ENCODE results near the gene NRXN3.

The NRXN3 gene

DNA sequence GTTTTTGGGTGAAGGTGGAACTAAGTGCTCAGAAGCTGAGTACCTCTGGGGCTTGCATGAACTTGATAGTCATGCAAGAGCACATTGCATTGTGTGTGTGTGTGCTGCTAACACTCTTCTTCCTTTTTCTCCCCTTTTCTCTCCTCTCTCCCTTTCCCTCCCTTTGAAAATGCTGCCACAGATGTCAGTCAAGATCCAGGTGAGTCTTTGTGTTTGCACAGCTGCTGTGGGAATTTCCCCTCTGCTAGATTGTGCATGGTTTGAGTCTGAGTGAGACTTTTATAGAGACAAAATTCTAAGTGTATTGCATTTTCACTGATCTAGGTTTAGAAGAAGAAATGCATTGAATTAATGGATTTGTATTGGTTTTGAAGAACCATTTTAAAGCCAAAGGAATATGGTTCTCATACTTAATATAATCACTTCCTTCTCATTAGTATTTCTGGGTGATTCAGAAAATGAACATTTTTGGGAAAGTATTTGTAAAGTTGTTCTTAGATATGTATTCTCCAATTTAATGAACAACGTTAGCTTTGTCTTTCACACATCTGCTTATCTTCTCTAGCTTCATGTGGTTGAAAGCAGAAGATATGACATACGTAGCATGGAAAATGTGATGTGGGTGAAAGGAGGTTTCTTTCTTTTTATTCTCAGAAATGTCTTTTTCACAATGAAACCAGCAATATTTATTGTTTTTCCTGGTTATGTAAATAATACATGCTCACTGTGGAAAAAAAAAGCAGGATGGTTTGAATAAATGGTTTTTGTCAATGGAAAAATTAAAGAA lies 108.5 kb downstream of the NRXN3 start:
- no peak overlapping the region for H3K4me3 ChIP-seq (replicated peaks; ENCODE audit: low read depth, low read length)
- DNase-seq (ENCODE audit: extremely low read depth, low read depth): no peak
- TF ChIP-seq, protein P1, sequence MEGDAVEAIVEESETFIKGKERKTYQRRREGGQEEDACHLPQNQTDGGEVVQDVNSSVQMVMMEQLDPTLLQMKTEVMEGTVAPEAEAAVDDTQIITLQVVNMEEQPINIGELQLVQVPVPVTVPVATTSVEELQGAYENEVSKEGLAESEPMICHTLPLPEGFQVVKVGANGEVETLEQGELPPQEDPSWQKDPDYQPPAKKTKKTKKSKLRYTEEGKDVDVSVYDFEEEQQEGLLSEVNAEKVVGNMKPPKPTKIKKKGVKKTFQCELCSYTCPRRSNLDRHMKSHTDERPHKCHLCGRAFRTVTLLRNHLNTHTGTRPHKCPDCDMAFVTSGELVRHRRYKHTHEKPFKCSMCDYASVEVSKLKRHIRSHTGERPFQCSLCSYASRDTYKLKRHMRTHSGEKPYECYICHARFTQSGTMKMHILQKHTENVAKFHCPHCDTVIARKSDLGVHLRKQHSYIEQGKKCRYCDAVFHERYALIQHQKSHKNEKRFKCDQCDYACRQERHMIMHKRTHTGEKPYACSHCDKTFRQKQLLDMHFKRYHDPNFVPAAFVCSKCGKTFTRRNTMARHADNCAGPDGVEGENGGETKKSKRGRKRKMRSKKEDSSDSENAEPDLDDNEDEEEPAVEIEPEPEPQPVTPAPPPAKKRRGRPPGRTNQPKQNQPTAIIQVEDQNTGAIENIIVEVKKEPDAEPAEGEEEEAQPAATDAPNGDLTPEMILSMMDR (IDR thresholded peaks at IDR 0.05; ENCODE audit: low read depth, low read length, missing control alignments): no peak

DNA sequence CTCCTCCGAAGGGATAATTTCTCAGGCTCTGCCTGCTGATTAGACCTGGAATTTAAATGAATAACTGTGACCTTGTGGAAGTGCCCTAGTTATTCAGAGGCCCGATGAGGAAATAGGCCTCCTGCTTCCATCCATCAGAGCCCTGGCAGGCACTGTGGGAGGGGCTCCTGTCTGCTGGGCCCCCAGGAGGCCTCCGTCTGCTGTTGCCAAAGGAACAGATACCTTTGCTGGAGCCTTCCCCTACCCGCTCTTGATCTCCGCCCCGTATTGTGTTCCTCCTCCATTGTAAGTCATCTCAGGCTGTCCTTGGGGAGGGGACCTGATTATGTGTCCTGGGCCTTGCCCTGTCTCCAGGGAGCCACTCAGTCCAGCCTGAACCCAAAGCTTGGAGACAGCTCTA lies 112.3 kb downstream of the NRXN3 start:
- TF ChIP-seq, protein P1 (IDR thresholded peaks at IDR 0.05; ENCODE audit: low read depth, low read length, missing control alignments): no peak
- no peak for DNase-seq (ENCODE audit: extremely low read depth, low read depth)
- no peak overlapping the region for H3K4me3 ChIP-seq (replicated peaks; ENCODE audit: low read depth, low read length)

DNA sequence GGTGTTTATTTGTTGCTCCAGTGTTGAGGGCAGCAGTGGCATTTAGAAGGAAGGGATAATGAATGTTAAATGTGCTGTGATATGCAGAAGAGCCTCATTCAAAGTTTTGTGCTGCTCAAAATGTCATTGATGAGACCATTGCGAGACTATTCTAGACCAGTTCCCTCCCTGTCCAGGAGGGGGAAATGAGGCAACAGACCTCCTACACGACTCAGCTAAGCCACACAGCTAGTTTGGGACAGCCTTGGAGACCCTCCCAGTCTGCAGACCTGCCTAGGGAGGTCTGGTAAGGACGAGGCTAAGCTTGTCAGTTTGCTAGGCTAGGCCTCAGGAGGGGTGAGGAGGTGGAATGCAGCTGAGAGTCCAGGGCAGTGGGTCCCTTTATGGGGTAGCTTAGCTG lies 116.0 kb downstream of the NRXN3 start:
- TF ChIP-seq, protein P1 (IDR thresholded peaks at IDR 0.05; ENCODE audit: low read depth, low read length, missing control alignments): no peak
- no peak for DNase-seq (ENCODE audit: extremely low read depth, low read depth)
- H3K4me3 ChIP-seq (replicated peaks; ENCODE audit: low read depth, low read length): no peak overlapping the region

DNA sequence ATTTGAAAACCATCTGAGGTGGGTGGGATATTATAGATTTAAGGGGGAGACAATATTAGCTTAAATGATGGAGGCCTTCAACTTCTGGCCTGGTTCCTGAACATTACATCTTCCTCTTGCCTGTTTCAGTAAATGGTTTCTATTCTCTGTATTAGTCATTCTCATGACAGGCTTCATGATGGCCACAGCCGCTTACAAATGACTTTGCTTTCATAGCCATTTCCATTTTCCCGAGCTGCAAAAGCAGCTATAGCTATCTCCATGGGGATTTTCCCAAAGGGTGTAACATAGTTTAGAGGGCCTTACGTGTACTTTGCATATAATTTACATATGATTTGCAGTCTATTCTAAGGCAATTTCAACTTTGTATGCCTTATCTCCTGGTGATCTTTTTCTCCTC lies 121.8 kb downstream of the NRXN3 start:
- H3K4me3 ChIP-seq (replicated peaks; ENCODE audit: low read depth, low read length): no peak overlapping the region
- DNase-seq (ENCODE audit: extremely low read depth, low read depth): no peak
- TF ChIP-seq, protein P1 (IDR thresholded peaks at IDR 0.05; ENCODE audit: low read depth, low read length, missing control alignments): no peak

DNA sequence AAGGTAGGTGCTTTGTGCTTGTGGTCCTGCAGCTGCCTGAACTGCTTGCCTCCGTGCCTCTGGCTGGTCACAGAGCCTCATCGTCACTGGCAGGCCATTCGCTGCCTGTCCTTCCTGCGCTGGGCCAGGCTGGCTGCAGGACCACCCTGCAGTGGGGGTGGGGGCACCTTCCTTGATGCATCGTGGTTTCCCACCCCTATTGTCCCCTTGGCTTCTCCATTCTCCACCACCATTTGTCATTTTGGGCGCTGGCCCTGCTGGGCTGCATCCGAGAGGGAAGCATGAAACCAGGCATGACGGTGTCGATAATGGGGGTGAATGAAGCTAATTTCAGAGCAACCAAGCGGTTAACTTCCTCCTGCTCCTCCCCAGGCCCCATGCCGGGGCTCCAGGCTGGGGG lies 127.7 kb downstream of the NRXN3 start:
- DNase-seq (ENCODE audit: extremely low read depth, low read depth): no peak
- no peak overlapping the region for H3K4me3 ChIP-seq (replicated peaks; ENCODE audit: low read depth, low read length)
- TF ChIP-seq, protein P1 (IDR thresholded peaks at IDR 0.05; ENCODE audit: low read depth, low read length, missing control alignments): no peak

DNA sequence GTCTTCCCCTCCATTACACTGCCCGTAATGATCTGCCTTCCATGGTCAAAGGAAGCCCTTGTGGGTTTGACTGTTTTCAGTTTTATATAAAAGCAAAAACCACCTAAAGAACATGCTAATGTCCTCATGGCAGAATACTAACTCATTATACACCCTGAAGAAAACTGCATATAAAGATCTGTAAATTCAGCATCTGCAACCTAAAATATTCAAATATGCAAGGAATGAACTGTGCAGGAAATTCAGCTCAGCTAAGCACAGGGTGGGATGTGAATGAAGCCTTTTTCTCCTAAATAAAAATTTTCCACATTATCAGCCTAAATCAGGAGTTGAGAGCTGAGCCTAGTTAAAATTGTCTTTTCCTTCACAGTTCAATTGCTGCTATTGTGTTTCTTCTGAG lies 128.1 kb downstream of the NRXN3 start:
- TF ChIP-seq, protein P1 (IDR thresholded peaks at IDR 0.05; ENCODE audit: low read depth, low read length, missing control alignments): no peak
- no peak for DNase-seq (ENCODE audit: extremely low read depth, low read depth)
- H3K4me3 ChIP-seq (replicated peaks; ENCODE audit: low read depth, low read length): no peak overlapping the region

DNA sequence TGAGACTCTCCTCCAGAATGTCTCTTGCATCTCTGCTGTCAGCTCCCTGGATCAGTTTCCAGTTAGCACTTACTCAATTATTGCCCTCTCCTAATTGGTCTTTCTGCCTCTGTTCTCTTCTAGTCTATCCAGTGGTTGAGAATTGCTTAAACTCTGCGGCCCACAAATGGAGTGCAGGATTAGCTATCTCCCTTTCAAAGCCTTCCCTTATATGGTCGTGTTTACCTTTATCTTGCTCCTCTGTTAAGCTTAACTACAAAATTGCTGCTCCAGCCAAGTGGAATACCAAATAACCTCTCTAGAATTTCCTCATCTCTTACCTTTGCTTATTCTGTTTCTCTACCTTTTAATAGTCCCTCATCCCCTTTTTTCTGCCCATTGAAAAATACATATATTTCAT lies 132.7 kb downstream of the NRXN3 start:
- DNase-seq (ENCODE audit: extremely low read depth, low read depth): no peak
- H3K4me3 ChIP-seq (replicated peaks; ENCODE audit: low read depth, low read length): no peak overlapping the region
- TF ChIP-seq, protein P1 (IDR thresholded peaks at IDR 0.05; ENCODE audit: low read depth, low read length, missing control alignments): no peak

Measured in HFF-Myc (cell line).